Measurements from ENCODE around the gene SLC12A7.

The SLC12A7 gene

GRCh38 chr5:1105350-1106265 is 6.3 kb downstream of the SLC12A7 start:
- no peaks in the 10 kb centered on the region for H3K36me3 ChIP-seq (ENCODE audit: control insufficient read depth in 1 of 2, insufficient read depth in 2 of 2, low read length in 2 of 2)
- H3K27ac ChIP-seq (ENCODE audit: low read depth, low read length), result peak overlapping the region; percentile 92
- no peaks in the 10 kb centered on the region for H3K27me3 ChIP-seq (ENCODE audit: control insufficient read depth in 1 of 2, insufficient read depth in 2 of 2, low read length in 2 of 2)
- peak overlapping the region; percentile 42 to 86 for H3K4me3 ChIP-seq (ENCODE audit: low read depth in 1 of 2, low read length in 2 of 2)
- H3K9ac ChIP-seq (ENCODE audit: low read depth in 1 of 2, low read length in 2 of 2), result peak overlapping the region; percentile 49 to 52
- H3K4me1 ChIP-seq (ENCODE audit: control insufficient read depth in 1 of 2, insufficient read depth in 2 of 2, low read length in 2 of 2), result peaks cover 91 to 95% of the 10 kb centered on the region in 2 donors
- H3K9me3 ChIP-seq (ENCODE audit: control insufficient read depth in 1 of 2, low read length in 2 of 2), result no peaks in the 10 kb centered on the region

GRCh38 chr5:1104327-1105006 is 7.4 kb downstream of the SLC12A7 start:
- peak overlapping the region; percentile 55 for H3K27ac ChIP-seq (ENCODE audit: low read depth, low read length)
- H3K36me3 ChIP-seq (ENCODE audit: control insufficient read depth in 1 of 2, insufficient read depth in 2 of 2, low read length in 2 of 2), result no peaks in the 10 kb centered on the region
- H3K9ac ChIP-seq (ENCODE audit: low read depth in 1 of 2, low read length in 2 of 2), result peak overlapping the region; percentile 15 to 57
- H3K4me1 ChIP-seq (ENCODE audit: control insufficient read depth in 1 of 2, insufficient read depth in 2 of 2, low read length in 2 of 2), result peaks cover 92 to 98% of the 10 kb centered on the region in 2 donors
- peak overlapping the region; percentile 34 to 54 for H3K4me3 ChIP-seq (ENCODE audit: low read depth in 1 of 2, low read length in 2 of 2)
- H3K27me3 ChIP-seq (ENCODE audit: control insufficient read depth in 1 of 2, insufficient read depth in 2 of 2, low read length in 2 of 2), result no peaks in the 10 kb centered on the region
- no peaks in the 10 kb centered on the region for H3K9me3 ChIP-seq (ENCODE audit: control insufficient read depth in 1 of 2, low read length in 2 of 2)

- H3K27ac ChIP-seq (ENCODE audit: low read depth, low read length), result peak overlapping the region; percentile 55
- peak overlapping the region; percentile 34 to 54 for H3K4me3 ChIP-seq (ENCODE audit: low read depth in 1 of 2, low read length in 2 of 2)
- H3K36me3 ChIP-seq (ENCODE audit: control insufficient read depth in 1 of 2, insufficient read depth in 2 of 2, low read length in 2 of 2), result no peaks in the 10 kb centered on the region
- H3K9ac ChIP-seq (ENCODE audit: low read depth in 1 of 2, low read length in 2 of 2), result peak overlapping the region; percentile 25 to 57
- H3K9me3 ChIP-seq (ENCODE audit: control insufficient read depth in 1 of 2, low read length in 2 of 2), result no peaks in the 10 kb centered on the region
- no peaks in the 10 kb centered on the region for H3K27me3 ChIP-seq (ENCODE audit: control insufficient read depth in 1 of 2, insufficient read depth in 2 of 2, low read length in 2 of 2)
- H3K4me1 ChIP-seq (ENCODE audit: control insufficient read depth in 1 of 2, insufficient read depth in 2 of 2, low read length in 2 of 2), result peaks cover 92 to 98% of the 10 kb centered on the region in 2 donors
These were observed 8.1 kb downstream of the SLC12A7 start for GRCh38 chr5:1103505-1104326.

- Histone ChIP-seq H3K4me1 (ENCODE audit: control insufficient read depth in 1 of 2, insufficient read depth in 2 of 2, low read length in 2 of 2) (peaks cover 86 to 93% of the 10 kb centered on the region in 2 donors), H3K9me3 (ENCODE audit: control insufficient read depth in 1 of 2, low read length in 2 of 2) (no peaks in the 10 kb centered on the region), H3K27me3 (ENCODE audit: control insufficient read depth in 1 of 2, insufficient read depth in 2 of 2, low read length in 2 of 2) (no peaks in the 10 kb centered on the region), H3K9ac (ENCODE audit: low read depth in 1 of 2, low read length in 2 of 2) (peak overlapping the region; percentile 20 to 25), H3K36me3 (ENCODE audit: control insufficient read depth in 1 of 2, insufficient read depth in 2 of 2, low read length in 2 of 2) (no peaks in the 10 kb centered on the region), H3K4me3 (ENCODE audit: low read depth in 1 of 2, low read length in 2 of 2) (peak overlapping the region; percentile 34 to 54), H3K27ac (ENCODE audit: low read depth, low read length) (peak overlapping the region; percentile 56)
These were observed 8.8 kb downstream of the SLC12A7 start for GRCh38 chr5:1103093-1103492.

GRCh38 chr5:1101961-1102713 is 9.7 kb downstream of the SLC12A7 start:
- peaks cover 76 to 83% of the 10 kb centered on the region in 2 donors for H3K4me1 ChIP-seq (ENCODE audit: control insufficient read depth in 1 of 2, insufficient read depth in 2 of 2, low read length in 2 of 2)
- H3K27ac ChIP-seq (ENCODE audit: low read depth, low read length), result no peak overlapping the region
- no peaks in the 10 kb centered on the region for H3K36me3 ChIP-seq (ENCODE audit: control insufficient read depth in 1 of 2, insufficient read depth in 2 of 2, low read length in 2 of 2)
- H3K9me3 ChIP-seq (ENCODE audit: control insufficient read depth in 1 of 2, low read length in 2 of 2), result no peaks in the 10 kb centered on the region
- H3K9ac ChIP-seq (ENCODE audit: low read depth in 1 of 2, low read length in 2 of 2), result peak overlapping the region; percentile 25 to 49
- no peaks in the 10 kb centered on the region for H3K27me3 ChIP-seq (ENCODE audit: control insufficient read depth in 1 of 2, insufficient read depth in 2 of 2, low read length in 2 of 2)
- peak overlapping the region; percentile 10 to 29 for H3K4me3 ChIP-seq (ENCODE audit: low read depth in 1 of 2, low read length in 2 of 2)

GRCh38 chr5:1100664-1101574 is 10.9 kb downstream of the SLC12A7 start:
- H3K27ac ChIP-seq (ENCODE audit: low read depth, low read length), result no peak overlapping the region
- no peaks in the 10 kb centered on the region for H3K9me3 ChIP-seq (ENCODE audit: control insufficient read depth in 1 of 2, low read length in 2 of 2)
- no peak overlapping the region for H3K9ac ChIP-seq (ENCODE audit: low read depth in 1 of 2, low read length in 2 of 2)
- H3K27me3 ChIP-seq (ENCODE audit: control insufficient read depth in 1 of 2, insufficient read depth in 2 of 2, low read length in 2 of 2), result no peaks in the 10 kb centered on the region
- H3K4me1 ChIP-seq (ENCODE audit: control insufficient read depth in 1 of 2, insufficient read depth in 2 of 2, low read length in 2 of 2), result peaks cover 66 to 71% of the 10 kb centered on the region in 2 donors
- peaks cover 0 to 6% of the 10 kb centered on the region in 2 donors for H3K36me3 ChIP-seq (ENCODE audit: control insufficient read depth in 1 of 2, insufficient read depth in 2 of 2, low read length in 2 of 2)
- H3K4me3 ChIP-seq (ENCODE audit: low read depth in 1 of 2, low read length in 2 of 2), result no peak overlapping the region

GRCh38 chr5:1099926-1100663 is 11.8 kb downstream of the SLC12A7 start:
- Histone ChIP-seq H3K27me3 (ENCODE audit: control insufficient read depth in 1 of 2, insufficient read depth in 2 of 2, low read length in 2 of 2) (no peaks in the 10 kb centered on the region), H3K9ac (ENCODE audit: low read depth in 1 of 2, low read length in 2 of 2) (no peak overlapping the region), H3K9me3 (ENCODE audit: control insufficient read depth in 1 of 2, low read length in 2 of 2) (no peaks in the 10 kb centered on the region), H3K27ac (ENCODE audit: low read depth, low read length) (no peak overlapping the region), H3K4me1 (ENCODE audit: control insufficient read depth in 1 of 2, insufficient read depth in 2 of 2, low read length in 2 of 2) (peaks cover 58 to 63% of the 10 kb centered on the region in 2 donors), H3K4me3 (ENCODE audit: low read depth in 1 of 2, low read length in 2 of 2) (no peak overlapping the region), H3K36me3 (ENCODE audit: control insufficient read depth in 1 of 2, insufficient read depth in 2 of 2, low read length in 2 of 2) (peaks cover 3 to 13% of the 10 kb centered on the region in 2 donors)

- Histone ChIP-seq H3K9ac (ENCODE audit: low read depth in 1 of 2, low read length in 2 of 2) (no peak overlapping the region), H3K36me3 (ENCODE audit: control insufficient read depth in 1 of 2, insufficient read depth in 2 of 2, low read length in 2 of 2) (peaks cover 3 to 13% of the 10 kb centered on the region in 2 donors), H3K9me3 (ENCODE audit: control insufficient read depth in 1 of 2, low read length in 2 of 2) (no peaks in the 10 kb centered on the region), H3K4me3 (ENCODE audit: low read depth in 1 of 2, low read length in 2 of 2) (no peak overlapping the region), H3K27me3 (ENCODE audit: control insufficient read depth in 1 of 2, insufficient read depth in 2 of 2, low read length in 2 of 2) (no peaks in the 10 kb centered on the region), H3K4me1 (ENCODE audit: control insufficient read depth in 1 of 2, insufficient read depth in 2 of 2, low read length in 2 of 2) (peaks cover 48 to 53% of the 10 kb centered on the region in 2 donors), H3K27ac (ENCODE audit: low read depth, low read length) (no peak overlapping the region)
These were observed 12.8 kb downstream of the SLC12A7 start for GRCh38 chr5:1098986-1099597.
